IPS-11a (cell line): ENCODE measurements around the gene SESN1.
"Not testable (repeated sequence)": the region's sequence is repeated elsewhere in the genome, so short reads cannot be mapped to it uniquely, and the experiment has no call there.

Source experiments
- H3K4me3 ChIP-seq: one replicate; pipeline ENCODE4 v1.5.1; 2013; ENCODE audit warnings: low read depth, low read length, control low read depth

SESN1 gene

DNA sequence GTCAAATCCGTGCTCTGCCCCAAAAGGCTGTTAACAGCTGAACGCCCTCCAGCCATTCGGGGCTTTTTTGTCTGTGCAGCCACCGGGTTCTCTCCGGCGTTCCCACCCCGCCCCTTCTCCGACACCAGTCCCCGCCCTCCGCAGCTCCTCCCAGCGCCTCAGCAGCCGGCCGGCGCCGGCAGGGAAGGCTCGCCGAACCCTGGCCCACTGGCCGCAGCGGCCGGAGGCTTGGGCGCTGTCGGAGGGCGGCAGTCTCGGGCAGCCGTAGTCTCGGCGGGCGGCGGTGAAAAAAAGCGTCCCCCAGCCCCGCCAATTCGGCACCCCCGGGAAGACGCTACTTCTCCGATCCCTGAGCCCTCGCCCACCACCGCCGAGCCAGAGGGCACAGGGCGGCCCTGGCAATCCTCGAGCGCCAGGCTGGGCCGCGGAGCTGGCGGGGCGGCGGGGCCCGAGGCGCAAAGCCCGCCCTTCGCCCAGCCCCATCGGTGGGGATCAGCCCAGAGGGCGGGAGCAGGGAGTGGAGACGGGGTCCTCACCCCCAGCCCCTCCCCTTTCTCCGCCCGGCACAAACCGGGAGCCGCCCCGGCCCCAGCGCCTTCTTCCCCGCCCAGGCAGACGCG, at the start of gene SESN1:
Gene SESN1 (minus strand): TSS at position 431 of the 620 bp plus-strand sequence. CDS start 773 bp downstream, outside the sequence.
- H3K4me3 ChIP-seq: peak within 1 kb of the TSS; percentile 85

DNA sequence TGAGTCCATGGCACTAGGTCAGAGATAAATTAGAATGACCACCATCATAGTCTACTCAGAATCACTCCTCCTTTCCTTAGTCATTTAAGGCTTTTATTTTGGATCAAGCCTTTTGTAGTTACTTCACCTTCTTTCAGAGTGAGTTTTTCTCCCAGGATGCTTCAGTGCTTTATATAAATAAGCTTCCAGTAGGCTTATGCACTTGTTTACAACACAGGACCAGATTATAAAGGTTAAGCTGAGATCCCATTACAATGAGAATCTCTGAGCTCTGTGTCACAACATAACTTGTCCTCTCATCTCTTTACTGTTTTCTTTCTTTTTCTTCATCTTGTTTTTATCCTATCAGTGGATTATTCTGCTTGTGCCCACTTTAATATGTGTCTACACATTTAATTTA, 48.5 kb upstream of the SESN1 start:
- no peak overlapping the region for H3K4me3 ChIP-seq

- not testable (repeated sequence) for H3K4me3 ChIP-seq
These were observed 47.4 kb upstream of the SESN1 start for GRCh38 chr6:109142067-109142466.

DNA sequence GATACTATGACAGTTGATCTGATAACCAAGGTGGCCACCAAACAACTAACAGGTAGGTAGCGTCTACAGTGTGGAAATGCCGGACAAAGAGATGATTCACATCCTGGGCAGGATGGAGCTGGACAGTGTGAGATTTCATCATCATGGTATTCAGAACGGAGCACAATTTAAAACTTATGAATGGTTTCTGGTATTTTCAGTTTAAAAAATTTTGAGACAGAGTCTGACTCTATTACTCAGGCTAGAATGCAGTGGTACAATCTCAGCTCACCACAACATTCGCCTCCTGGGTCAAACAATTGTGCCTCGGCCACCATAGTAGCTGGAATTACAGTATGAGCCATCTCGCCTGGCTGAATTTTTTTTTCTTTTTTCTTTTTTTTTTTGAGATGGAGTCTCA, 44.5 kb upstream of the SESN1 start:
- H3K4me3 ChIP-seq: no peak overlapping the region

DNA sequence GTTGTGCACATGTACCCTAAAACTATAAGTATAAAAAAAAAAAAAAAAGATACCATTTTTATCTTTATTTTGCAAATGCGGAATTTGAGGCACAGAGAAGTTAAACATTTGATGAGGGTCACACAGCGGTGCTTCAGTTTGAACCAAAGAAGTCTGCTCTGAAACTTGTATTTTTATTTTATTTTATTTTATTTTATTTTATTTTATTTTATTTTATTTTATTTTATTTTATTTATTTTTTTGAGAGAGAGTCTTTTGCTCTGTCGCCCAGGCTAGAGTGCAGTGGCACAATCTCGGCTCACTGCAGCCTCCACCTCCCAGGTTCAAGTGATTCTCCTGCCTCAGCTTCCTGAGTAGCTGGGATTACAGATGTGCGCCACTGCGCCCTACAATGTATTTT, 41.9 kb upstream of the SESN1 start:
- H3K4me3 ChIP-seq: not testable (repeated sequence)

GRCh38 chr6:109136039-109136438, 41.4 kb upstream of the SESN1 start:
- not testable (repeated sequence) for H3K4me3 ChIP-seq

GRCh38 chr6:109135600-109135999, 41.0 kb upstream of the SESN1 start:
- not testable (repeated sequence) for H3K4me3 ChIP-seq

DNA sequence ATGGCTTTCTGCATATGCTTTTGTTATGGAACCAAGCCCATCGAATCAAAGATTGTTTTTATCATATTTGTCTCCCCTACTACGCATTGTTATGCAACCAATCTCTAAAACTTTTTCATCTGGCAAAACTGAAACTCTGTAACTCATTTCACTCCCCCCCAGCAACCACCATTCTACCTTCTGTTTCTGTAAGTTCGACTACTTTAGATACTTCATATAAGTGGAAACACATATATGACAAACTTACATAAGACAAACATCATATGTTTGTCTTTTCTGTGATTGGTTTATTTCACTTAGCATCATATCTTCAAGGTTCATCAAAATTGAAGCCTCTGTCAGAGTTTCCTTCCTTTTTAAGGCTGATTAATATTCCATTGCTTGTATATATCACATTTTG, 35.4 kb upstream of the SESN1 start:
- no peak overlapping the region for H3K4me3 ChIP-seq

GRCh38 chr6:109125504-109125903, 30.9 kb upstream of the SESN1 start:
- no peak overlapping the region for H3K4me3 ChIP-seq

DNA sequence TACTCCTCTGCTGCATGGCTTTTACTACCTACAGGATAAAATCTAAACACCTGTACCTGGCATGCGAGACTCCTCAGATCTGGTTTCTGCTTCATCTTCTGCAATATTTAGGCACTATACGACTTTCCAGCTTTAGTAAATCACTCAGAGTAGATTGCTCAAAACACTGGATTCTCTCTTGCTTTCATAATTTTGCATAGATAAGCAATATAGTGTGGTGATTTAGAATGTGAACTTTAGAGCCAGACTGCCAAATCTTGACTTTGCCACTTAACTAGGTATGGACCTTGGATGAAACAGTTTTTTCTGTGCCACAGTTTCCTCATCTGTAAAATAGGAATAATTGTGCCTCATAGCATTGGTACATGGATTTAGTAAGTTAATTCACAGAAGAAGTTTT, 29.6 kb upstream of the SESN1 start:
- H3K4me3 ChIP-seq: no peak overlapping the region

DNA sequence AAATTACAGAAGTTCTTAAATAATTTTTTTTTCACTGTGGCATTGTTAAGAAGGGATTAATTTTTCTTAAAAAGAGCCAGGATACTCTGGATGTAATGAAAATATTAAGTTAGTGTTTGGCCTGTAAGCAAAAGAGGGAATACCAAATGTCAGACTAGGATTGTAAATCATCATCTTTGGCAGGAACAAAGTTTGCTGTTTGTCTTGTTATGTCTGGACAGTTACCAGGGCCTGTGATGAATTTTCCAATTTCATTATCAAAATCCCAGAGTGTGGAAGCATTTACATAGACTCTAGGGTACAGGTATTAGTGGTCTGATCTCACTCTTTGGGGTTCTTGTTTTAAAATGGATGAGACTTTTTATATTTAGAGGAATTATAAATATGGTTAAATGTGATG, 26.8 kb upstream of the SESN1 start:
- H3K4me3 ChIP-seq: no peak overlapping the region

GRCh38 chr6:109118871-109119354, 24.3 kb upstream of the SESN1 start:
- H3K4me3 ChIP-seq: no peak overlapping the region

DNA sequence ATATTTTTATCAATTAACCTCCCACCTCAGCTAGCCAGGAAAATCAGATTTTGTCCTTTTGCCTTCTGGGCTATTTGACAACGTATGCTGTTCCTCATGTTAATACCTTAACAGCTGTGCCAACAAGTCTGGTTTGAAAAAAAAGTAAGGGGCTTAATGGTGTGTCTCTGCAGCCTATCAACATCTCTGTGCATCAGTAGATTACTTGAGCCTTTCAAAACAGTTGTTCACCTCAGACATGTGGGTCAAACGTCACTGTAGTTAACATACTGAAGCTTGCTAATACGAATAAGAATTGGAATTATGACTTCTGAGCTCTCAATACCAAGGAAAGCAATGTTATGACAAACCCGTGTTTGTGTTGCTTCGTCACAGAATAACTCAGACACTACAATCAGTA, 23.7 kb upstream of the SESN1 start:
- H3K4me3 ChIP-seq: no peak overlapping the region

DNA sequence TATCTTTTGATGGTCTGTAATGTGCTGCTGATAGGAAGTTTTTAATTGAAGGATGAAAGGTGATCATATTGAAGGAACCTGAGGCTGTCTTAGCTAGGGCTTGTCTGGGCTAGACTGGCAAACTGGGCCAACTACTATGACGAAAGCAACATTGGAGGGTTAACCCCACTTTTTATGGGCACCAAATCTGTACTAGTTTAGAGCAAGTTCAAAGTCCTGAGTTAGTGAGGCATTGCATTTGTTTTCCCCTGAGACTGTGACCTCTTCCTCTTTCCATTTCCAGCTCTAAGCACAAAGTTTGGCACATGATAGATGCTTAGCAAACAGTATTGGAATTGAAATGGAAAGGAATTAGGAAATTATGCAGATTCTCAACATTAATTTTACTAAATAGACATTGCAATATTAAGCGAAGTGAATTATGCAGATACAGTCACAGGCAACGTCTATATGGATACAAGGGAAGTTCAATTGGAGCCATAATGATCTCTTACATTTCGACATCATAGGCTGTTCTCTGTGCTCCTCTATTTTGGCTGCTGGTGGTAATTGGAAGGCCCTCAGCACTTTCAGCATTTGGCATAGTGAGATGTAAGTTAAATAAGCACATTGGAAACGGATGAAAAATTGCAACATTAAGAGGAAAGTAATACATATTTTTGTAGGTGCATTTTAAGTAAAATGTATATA, 22.8 kb upstream of the SESN1 start:
- H3K4me3 ChIP-seq: no peak overlapping the region

DNA sequence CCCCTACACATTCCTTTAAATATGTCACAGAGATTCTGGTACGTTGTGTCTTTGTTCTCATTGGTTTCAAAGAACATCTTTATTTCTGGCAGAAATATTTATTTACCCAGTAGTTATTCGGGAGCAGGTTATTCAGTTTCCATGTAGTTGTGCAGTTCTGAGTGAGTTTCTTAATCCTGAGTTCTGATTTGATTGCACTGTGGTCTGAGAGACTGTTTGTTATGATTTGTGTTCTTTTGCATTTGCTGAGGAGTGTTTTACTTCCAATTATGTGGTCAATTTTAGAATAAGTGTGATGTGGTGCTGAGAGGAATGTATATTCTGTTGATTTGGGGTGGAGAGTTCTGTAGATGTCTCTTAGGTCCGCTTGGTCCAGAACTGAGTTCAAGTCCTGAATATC, 18.0 kb upstream of the SESN1 start:
- H3K4me3 ChIP-seq: not testable (repeated sequence)

DNA sequence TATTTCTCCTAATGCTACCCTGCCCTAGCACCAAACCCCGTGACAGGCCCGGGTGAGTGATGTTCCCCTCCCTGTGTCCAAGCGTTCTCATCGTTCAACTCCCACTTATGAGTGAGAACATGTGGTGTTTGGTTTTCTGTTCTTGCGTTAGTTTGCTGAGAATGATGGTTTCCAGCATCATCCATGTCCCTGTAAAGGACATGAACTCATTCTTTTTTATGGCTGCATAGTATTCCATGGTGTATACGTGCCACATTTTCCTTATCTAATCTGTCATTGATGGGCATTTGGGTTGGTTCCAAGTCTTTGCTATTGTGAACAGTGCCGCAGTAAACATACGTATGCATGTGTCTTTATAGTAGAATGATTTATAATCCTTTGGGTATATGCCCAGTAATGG, 15.0 kb upstream of the SESN1 start:
- H3K4me3 ChIP-seq: not testable (repeated sequence)

DNA sequence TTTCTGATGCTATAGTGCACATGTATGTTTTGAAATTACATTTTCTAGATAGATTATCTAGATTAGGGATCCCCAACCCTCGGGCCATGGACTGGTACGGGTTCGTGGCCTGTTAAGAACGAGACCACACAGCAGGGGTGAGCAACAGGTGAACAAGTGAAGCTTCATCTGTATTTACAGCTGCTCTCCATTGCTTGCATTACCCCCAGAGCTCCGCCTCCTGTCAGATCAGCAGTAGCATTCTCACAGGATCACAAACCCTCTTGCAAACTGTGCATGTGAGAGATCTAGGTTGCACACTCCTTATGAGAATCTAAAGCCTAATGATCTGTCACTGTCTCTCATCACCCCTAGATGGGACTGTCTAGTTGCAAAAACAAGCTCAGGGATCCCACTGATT, 11.0 kb upstream of the SESN1 start:
- H3K4me3 ChIP-seq: no peak overlapping the region

DNA sequence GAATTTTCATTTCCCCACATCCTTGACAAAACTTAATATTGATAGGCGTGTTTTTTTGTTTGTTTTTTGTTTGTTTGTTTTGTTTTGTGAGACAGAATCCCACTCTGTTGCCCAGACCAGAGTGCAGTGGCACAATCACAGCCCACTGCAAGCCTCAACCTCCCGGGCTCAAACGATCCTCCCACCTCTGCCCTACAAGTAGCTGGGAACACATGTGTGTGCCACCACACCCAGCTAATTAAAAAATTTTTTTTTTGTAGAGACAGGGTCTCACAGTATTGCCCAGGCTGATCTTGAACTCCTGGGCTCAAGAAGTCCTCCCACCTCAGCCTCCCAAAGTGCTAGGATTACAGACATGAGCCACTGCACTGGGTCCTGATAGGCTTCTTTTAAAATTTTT, 9.9 kb upstream of the SESN1 start:
- H3K4me3 ChIP-seq: no peak overlapping the region

DNA sequence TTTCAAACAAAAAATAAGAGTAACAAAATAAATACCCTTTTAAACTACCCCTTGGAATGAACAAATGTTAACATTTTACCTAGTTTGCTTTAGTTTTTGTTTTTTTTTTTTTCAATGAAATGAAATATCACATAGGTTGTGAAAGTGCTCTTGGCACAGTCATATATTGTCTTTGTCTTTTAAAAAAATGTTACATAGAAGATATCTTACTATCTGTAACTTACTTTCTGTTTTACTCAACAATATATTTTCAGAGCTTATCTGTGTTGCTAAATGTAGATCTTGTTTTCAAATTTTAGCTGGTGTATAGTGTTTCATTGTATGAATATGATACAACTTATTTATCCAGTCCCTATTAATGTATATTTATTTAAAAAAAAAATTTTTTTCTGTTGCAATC, 9.3 kb upstream of the SESN1 start:
- H3K4me3 ChIP-seq: no peak overlapping the region

DNA sequence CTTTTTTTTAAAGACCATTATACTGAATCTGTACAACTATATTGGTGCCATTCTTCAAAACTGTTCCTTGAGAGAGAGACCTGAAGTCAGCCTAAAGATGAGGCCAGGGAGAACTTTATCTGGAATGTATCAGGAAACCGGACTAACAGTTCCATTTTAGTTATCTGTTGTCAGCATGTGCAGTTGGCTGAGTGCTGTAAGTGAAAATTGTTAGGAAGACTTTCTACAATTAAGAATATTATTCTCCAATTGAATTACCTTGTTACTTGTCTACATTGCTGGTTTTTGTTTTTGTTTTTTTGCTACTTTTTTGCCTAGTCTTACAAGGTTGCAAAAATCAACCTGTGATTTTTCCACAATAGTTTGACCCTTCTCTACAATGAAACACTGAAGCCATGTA, 8.1 kb upstream of the SESN1 start:
- no peak overlapping the region for H3K4me3 ChIP-seq

DNA sequence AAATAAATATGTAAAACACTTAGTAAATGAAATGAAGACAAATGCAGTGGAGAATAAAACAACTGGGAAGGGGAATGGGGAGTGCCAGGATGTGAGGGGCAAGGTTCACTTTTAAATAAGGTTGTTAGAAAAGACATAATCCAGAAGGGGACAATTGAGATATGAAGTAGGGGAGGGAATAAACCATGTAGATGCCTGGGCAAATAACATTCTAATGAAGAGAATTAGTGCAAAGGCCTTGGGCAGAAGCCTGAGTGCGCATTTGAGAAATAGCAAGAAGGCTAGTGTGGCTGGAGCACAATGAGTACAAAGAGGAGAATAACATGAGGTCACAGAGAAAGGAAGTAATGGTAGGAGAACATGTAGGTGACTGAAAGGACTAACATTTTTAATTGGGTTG, 3.0 kb upstream of the SESN1 start:
- no peak overlapping the region for H3K4me3 ChIP-seq

DNA sequence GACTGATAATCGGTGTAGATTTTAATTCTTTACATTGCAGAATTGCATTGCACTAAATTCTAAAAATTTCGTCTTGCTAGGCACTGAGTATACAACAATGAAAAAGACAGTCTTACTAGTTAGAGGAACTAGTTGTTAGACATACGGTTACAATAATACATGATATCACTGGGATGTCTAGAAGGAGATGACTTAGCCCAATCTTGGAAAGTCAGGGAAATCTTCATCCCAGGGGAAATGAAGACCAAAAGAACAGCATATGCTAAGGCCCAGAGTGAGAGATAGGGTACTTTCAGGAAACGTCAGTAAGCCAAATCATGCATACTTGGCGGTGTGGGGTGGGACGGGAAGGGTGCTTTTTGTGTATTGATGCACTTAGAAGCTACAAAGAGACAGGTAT, 1.6 kb upstream of the SESN1 start:
- H3K4me3 ChIP-seq: peak overlapping the region; percentile 85

- H3K4me3 ChIP-seq: peak overlapping the region; percentile 85
These were observed 1.1 kb upstream of the SESN1 start for GRCh38 chr6:109095835-109096084.
